HUES48 (cell line): ENCODE measurements around the gene AQP6.

Experiments
- H3K27ac ChIP-seq: one replicate; pipeline ENCODE4 v1.7.0; 2013; ENCODE audit warnings: low read depth, low read length, inconsistent platforms
- H3K27me3 ChIP-seq: 2 replicates; pipeline ENCODE4 v1.6.1; 2013; ENCODE audit warnings: mild to moderate bottlenecking, low read length; ENCODE audit not compliant: control insufficient read depth, insufficient read depth
- H3K36me3 ChIP-seq: 2 replicates; pipeline ENCODE4 v1.6.1; 2013; ENCODE audit warnings: low read length; ENCODE audit not compliant: control insufficient read depth, insufficient read depth
- H3K4me1 ChIP-seq: 2 replicates; pipeline ENCODE4 v1.6.1; 2013; ENCODE audit warnings: mild to moderate bottlenecking, low read length; ENCODE audit not compliant: control insufficient read depth, insufficient read depth
- H3K4me3 ChIP-seq: 2 replicates; pipeline ENCODE4 v1.5.1; 2013; ENCODE audit warnings: mild to moderate bottlenecking, low read depth, low read length
- H3K9ac ChIP-seq: 2 replicates; pipeline ENCODE4 v1.6.1; 2013; ENCODE audit warnings: mild to moderate bottlenecking, low read depth, low read length, moderate library complexity
- H3K9me3 ChIP-seq: 2 replicates; pipeline ENCODE4 v1.6.1; 2013; ENCODE audit warnings: low read length; ENCODE audit not compliant: control insufficient read depth, insufficient read depth

AQP6 gene

DNA sequence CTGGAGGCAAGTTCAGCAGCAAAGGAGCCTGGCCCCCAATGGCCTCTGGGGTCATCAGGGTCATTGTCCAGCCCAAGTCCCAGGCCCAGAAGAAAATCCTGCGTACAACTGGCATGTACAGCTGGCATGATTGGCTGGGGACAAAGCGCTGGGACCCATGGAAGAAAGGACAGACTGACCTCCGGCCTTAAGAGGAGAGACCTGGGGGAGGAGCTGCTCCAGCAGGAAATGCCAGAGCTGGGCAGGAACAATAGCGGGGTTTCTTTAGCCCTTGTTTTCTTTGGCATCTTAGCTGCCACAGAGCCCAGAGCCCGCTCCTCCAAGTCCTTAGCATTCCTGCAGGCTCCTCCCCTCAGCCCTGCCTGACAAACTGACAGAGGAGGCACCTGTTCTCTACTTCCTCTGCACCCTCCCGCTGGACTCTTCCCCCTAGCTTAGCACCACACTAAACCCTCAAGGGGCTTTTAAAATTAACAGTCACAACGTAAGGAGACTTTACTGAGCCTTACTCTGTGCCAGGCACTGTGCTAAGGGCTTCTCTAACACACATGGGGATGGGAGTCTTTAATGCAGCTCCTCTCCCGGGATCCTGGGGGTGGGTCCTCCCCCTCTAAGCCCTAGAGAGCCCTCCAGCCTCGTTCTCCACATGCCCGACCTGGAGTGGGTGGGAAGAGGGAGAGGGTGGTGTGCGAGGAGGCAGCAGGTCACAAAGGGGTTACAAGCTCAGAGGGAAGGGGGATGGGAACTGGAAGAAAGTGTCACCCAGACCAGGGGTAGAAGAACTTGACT, 12.9 kb upstream of the AQP6 start:
- H3K4me1 ChIP-seq: peaks cover 20% of the 10 kb centered on the region
- no peaks in the 10 kb centered on the region for H3K9me3 ChIP-seq
- no peak overlapping the region for H3K4me3 ChIP-seq
- H3K27me3 ChIP-seq: peaks cover 93% of the 10 kb centered on the region
- no peak overlapping the region for H3K9ac ChIP-seq
- no peak overlapping the region for H3K27ac ChIP-seq
- no peaks in the 10 kb centered on the region for H3K36me3 ChIP-seq

DNA sequence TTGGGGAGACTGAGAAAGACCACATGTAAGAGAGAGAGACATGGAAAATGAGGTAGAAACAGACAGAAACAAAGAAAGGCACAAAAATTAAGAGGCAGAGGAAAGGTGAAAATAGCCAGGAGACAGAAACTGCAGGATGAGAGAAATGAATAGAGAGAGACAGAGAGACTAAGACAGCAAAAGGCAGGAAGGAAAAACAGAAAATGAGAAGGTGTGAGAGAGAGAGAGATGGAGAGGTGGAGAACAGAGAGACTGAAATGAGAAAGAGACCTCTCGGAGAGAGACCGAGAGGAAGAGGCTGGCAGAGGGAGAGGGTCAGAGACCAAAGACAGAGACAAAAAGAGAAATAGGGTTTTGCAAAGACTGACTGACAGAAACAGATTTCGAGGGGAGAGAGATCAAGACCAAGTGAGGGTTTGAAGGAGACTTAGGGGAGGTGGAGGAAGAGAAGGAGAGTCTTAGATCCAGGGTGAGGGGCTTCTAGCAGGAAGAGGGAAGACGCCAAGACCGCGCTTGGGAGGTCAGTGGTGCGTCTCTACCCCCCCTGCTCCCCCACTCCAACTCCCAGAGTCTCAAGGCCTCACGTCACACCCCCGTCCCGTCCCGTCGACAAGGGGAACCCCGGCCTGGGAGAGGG, 12.2 kb upstream of the AQP6 start:
- H3K27ac ChIP-seq: no peak overlapping the region
- H3K9ac ChIP-seq: no peak overlapping the region
- H3K36me3 ChIP-seq: no peaks in the 10 kb centered on the region
- H3K27me3 ChIP-seq: peaks cover 88% of the 10 kb centered on the region
- H3K9me3 ChIP-seq: no peaks in the 10 kb centered on the region
- peaks cover 20% of the 10 kb centered on the region for H3K4me1 ChIP-seq
- peak overlapping the region; percentile 48; the same call in 1 of the 2 replicates for H3K4me3 ChIP-seq

DNA sequence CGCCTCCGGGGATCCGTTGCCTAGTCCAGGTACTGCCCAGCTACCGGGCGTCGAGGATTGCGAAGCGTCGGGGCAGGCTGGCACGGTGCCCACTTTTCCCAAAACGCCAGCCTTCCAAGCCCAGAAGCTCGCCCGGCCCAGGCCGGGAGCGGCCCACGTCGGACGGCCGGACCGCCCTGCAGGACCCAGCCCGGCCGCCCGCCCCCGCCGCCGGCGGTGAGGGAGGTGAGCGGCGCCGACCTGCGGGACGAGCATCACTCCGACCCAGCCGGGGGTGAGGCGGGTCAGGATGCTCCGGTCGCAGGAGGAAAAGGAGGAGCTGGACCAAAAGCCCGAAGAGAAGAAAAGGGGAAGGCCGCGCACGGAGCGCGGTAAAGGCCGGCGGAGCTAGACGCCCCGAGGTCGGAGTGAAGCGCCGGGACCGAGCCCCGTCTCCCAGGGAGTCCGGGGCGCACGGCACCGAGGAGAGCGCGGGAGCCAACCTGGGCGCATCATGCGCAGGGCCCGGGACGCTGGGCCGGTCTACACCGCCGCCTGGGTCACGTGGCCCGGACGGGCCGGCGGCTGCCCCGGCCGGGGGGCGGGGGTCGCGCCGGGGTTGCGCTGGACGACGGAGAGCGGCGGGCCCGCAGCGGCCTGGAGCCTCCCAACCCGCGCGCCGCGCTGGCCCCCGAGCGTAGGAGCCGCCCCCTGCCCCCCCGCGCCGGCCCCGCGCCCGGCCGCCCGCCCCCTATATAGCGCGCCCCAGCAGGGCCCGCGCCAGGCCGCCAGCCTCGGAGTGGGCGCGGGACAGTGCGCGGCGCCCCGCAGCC, 11.4 kb upstream of the AQP6 start, which contains the start of gene AQP5:
Gene AQP5 (plus strand): TSS at position 762 of the 812 bp plus-strand sequence. CDS start 146 bp downstream, outside the sequence.
- peaks cover 17% of the 10 kb centered on the region for H3K4me1 ChIP-seq
- no peaks in the 10 kb centered on the region for H3K36me3 ChIP-seq
- peak within 1 kb of the TSS; percentile 48 for H3K4me3 ChIP-seq
- H3K9me3 ChIP-seq: no peaks in the 10 kb centered on the region
- H3K27ac ChIP-seq: no peak within 1 kb of the TSS
- peaks cover 83% of the 10 kb centered on the region for H3K27me3 ChIP-seq
- no peak within 1 kb of the TSS for H3K9ac ChIP-seq

DNA sequence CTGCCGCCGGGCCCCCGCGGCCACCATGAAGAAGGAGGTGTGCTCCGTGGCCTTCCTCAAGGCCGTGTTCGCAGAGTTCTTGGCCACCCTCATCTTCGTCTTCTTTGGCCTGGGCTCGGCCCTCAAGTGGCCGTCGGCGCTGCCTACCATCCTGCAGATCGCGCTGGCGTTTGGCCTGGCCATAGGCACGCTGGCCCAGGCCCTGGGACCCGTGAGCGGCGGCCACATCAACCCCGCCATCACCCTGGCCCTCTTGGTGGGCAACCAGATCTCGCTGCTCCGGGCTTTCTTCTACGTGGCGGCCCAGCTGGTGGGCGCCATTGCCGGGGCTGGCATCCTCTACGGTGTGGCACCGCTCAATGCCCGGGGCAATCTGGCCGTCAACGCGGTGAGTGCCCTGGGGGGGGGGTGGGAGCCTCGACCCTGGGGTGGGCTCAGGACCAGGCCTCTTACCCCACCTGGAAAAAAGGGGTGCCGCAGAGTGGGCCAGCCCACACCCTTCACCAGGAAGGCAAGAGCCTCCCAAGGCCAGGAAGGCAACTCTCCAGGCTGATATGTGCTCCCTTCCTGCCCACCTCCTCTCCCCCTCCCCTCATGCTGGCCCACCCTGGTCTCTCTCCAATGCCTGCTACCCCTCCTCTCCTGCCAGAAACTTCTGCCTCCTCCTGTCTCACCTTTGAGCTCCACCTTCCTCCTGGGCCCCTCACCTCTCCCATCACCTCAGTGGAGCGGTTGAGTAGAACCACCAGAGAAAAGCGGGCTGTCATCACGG, 10.6 kb upstream of the AQP6 start:
- H3K9ac ChIP-seq: no peak overlapping the region
- H3K4me1 ChIP-seq: peaks cover 22% of the 10 kb centered on the region
- no peaks in the 10 kb centered on the region for H3K9me3 ChIP-seq
- H3K4me3 ChIP-seq: peak overlapping the region; percentile 48; the same call in 1 of the 2 replicates
- H3K27me3 ChIP-seq: peaks cover 80% of the 10 kb centered on the region
- no peak overlapping the region for H3K27ac ChIP-seq
- no peaks in the 10 kb centered on the region for H3K36me3 ChIP-seq

DNA sequence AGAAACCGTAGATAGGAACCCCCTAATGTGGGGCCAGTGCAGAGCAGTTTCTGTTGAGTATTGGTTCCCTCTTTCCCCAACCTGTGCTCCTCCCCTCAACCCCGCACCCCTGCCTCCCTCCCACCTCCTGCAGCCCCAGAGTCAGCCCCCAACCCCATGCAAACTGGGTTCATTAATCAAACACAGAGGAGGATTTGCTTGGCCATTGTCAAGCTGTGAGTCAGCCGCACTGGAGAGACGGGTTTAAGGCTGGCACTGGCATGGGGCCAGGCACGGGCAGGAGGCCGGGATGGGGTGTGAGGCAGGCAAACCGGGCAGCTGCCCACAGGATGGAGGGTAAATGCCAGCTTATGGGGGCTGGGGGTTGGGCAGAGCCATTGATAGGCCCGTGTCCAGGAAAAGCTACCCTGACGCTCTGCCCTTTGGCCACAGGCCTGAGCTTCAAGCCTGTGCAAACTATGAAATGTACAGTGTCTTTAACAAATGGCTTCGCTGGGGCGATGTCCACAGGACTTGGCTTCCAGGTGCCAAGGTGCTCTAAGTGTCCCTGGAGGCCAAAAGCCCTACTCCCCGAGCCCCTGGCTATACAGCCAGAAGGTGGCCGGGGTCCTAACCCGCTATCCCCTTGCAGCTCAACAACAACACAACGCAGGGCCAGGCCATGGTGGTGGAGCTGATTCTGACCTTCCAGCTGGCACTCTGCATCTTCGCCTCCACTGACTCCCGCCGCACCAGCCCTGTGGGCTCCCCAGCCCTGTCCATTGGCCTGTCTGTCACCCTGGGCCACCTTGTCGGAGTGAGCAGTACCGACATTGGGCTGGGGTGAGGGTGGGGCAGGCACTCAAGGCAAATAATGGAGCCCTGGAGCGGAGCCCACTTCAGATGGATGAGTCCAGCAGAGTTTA, 9.6 kb upstream of the AQP6 start:
- H3K9ac ChIP-seq: no peak overlapping the region

DNA sequence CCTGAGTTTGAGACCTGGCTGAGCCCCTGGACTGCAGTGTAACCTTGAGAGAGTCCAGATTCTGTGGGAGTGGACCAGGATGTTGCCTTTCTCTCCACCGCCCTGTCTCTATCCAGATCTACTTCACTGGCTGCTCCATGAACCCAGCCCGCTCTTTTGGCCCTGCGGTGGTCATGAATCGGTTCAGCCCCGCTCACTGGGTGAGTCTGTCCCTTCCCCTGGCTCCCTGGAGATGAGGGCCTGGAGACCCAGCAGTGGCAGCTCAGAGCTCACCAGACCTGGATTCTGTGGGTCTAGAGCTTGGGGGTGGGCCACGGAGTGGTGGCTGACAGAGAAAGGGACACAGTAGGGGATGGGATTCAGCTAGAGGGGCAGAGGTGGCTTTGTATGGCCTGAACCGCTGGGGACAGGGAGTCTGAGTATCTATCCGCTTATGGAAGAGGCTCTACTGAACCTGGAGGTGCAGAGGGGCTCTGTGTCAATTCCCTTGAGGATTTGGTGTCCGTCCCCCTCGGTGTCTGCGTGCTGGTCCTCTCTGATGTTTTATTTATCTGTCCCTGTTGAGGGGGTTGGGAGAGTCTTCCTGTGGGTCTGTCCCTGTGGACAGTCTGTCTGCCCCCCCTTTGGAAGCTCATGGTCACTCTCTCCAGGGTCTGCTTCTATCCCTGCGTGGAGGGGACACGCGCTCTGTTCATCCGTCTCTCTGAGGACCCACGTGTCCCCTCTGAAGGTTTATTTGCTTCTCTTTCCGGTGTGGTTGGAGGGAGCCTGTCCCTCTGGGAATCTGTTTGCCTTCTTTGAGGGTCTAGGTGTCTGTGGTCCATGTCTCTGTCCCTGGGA, 8.6 kb upstream of the AQP6 start:
- Histone ChIP-seq H3K9me3 (no peaks in the 10 kb centered on the region), H3K27me3 (peaks cover 78% of the 10 kb centered on the region), H3K27ac (no peak overlapping the region), H3K4me3 (no peak overlapping the region), H3K36me3 (no peaks in the 10 kb centered on the region), H3K4me1 (peaks cover 23% of the 10 kb centered on the region), H3K9ac (no peak overlapping the region)

More for the DNA sequence above, 9.6 kb upstream of the AQP6 start:
- no peak overlapping the region for H3K4me3 ChIP-seq
- H3K9me3 ChIP-seq: no peaks in the 10 kb centered on the region
- no peaks in the 10 kb centered on the region for H3K36me3 ChIP-seq
- peaks cover 24% of the 10 kb centered on the region for H3K4me1 ChIP-seq
- peaks cover 77% of the 10 kb centered on the region for H3K27me3 ChIP-seq
- H3K27ac ChIP-seq: no peak overlapping the region

DNA sequence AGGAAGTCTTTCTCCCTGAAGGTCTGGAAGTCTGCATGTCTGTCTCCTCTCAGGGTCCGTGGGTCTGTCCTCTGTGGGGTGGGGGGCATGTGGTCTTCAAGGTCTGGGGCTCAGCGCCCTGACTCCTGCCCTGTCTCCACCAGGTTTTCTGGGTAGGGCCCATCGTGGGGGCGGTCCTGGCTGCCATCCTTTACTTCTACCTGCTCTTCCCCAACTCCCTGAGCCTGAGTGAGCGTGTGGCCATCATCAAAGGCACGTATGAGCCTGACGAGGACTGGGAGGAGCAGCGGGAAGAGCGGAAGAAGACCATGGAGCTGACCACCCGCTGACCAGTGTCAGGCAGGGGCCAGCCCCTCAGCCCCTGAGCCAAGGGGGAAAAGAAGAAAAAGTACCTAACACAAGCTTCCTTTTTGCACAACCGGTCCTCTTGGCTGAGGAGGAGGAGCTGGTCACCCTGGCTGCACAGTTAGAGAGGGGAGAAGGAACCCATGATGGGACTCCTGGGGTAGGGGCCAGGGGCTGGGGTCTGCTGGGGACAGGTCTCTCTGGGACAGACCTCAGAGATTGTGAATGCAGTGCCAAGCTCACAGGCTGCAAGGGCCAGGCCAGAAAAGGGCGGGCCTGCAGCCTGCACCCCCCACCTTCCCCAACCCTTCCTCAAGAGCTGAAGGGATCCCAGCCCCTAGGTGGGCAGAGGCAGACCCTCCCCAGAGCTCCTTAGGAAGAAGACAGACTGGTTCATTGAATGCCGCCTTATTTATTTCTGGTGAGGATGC, 7.7 kb upstream of the AQP6 start:
- no peak overlapping the region for H3K4me3 ChIP-seq
- H3K9me3 ChIP-seq: no peaks in the 10 kb centered on the region
- peaks cover 15% of the 10 kb centered on the region for H3K4me1 ChIP-seq
- H3K36me3 ChIP-seq: no peaks in the 10 kb centered on the region
- no peak overlapping the region for H3K27ac ChIP-seq
- no peak overlapping the region for H3K9ac ChIP-seq
- peaks cover 73% of the 10 kb centered on the region for H3K27me3 ChIP-seq

DNA sequence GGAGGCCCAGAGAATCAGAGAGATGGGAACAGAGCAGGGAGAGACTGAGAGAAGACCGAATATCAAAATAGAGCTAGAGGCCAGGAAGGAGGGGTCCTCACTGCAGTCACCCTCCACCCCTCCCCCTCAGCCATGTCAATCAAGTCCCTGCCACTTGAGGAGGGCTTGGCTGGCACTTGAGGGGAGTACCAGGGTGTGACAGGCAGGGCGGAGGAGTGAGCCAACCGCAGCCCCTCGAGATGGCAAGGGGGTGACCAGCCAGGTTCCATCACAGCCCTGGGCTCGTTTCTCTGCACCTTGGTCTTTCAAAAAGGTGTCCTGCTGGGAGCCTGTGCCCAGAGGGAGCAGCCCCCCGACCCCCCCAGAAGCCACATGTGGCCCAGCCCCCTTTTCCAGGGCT, 6.9 kb upstream of the AQP6 start:
- Histone ChIP-seq H3K4me3 (no peak overlapping the region), H3K9me3 (no peaks in the 10 kb centered on the region), H3K4me1 (peaks cover 7% of the 10 kb centered on the region; the same call in 1 of the 2 replicates), H3K27ac (no peak overlapping the region), H3K9ac (no peak overlapping the region), H3K36me3 (no peaks in the 10 kb centered on the region), H3K27me3 (peaks cover 69% of the 10 kb centered on the region)
